ENCODE data around the gene DSC2. TPM values are rescaled to one million over a fixed set of nuclear protein-coding genes. Genes with fewer than 3 reads are reported as not detected.

DSC2 gene
- 10 to 100 TPM; 23.7 to 37.2 (median 27.6) TPM for total RNA-seq
- 10 to 100 TPM in 1 of 2 donors, 1 to 10 TPM in 1; 6.3 to 12.5 TPM for polyA plus RNA-seq
- long read RNA-seq, donor 1, full-length matches to known transcripts: 26 of 55 reads
- long read RNA-seq, donor 1, partial matches to known transcripts: 24 of 55 reads
- long read RNA-seq, donor 1, other reads (novel, unspliced or antisense): 5 of 55 reads
- long read RNA-seq, donor 2, full-length matches to known transcripts: 17 of 54 reads
- long read RNA-seq, donor 2, partial matches to known transcripts: 31 of 54 reads
- long read RNA-seq, donor 2, other reads (novel, unspliced or antisense): 6 of 54 reads
- long read RNA-seq, donor 3, full-length matches to known transcripts: 34 of 59 reads
- long read RNA-seq, donor 3, partial matches to known transcripts: 22 of 59 reads
- long read RNA-seq, donor 3, other reads (novel, unspliced or antisense): 3 of 59 reads

DNA sequence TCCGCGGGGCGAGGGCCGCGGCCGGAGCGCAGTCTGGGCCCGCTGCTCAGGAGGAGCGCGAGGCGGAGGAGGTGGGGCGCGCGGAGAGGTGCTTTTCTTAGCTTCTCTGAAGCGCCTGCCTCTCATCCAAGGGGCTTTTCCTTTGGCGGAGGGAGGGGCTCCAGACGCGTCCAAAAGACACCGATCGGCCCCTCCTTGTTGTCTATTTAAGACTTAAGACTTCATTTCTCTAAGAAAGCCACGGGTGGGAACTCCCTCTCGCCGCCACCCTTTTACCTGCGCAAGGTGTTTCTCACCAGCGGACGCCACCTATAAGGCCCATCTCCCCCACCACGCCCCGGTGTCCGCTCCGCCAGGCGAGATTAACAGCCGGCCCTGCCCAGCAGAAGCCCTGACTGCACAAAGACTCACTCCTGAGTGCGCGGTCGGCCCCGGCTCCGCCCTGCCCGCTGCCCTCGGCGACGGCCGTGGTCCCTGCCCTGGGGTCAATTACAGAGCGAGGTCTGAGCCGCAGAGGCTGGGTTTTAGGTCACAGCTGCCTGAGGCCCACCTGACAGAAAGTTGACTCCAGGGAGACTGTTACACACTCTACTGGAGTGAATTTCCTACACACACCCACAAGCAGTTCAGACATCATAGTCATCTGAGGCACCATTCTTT, at the start of gene DSC2:
Gene DSC2 (minus strand): TSS at position 397 of the 660 bp plus-strand sequence. CDS start 450 bp downstream, outside the sequence.
- H3K36me3 ChIP-seq: no peaks in the 10 kb centered on the region

DNA sequence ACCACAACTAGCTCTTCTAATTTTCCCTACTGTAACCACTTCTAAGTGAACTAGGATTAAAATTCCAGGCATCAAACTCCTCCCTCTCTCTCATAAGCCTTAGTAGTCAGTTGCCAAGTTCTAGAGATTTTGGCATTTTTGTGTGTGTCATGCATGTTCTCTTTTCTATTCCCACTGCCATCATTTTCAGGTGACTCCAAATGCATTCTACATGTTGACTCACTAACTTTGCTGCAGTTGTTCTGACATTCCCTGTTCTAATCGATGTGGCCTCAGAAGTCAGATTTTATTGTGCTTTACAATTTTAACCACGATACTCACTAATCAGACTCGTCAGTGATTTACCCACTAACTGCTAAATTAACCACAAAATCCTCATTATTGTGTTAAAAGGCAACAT, 47.1 kb upstream of the DSC2 start:
- 70 to 93% (median 73%) methylated on average over 3 of the region's 3 CpGs for WGBS, 4 donors
- TF ChIP-seq CTCF (IDR thresholded peaks at IDR 0.05) (no peak), POLR2A (IDR thresholded peaks at IDR 0.05) (no peak)
- Histone ChIP-seq H3K4me3 (no peak overlapping the region), H3K27me3 (no peaks in the 10 kb centered on the region), H3K27ac (no peak overlapping the region), H3K4me1 (no peaks in the 10 kb centered on the region), H3K9me3 (no peaks in the 10 kb centered on the region), H3K36me3 (no peaks in the 10 kb centered on the region)
- intact Hi-C loops (cut with DNase I): no loop called here
- ATAC-seq: no peak
- no peak for DNase-seq

More for the DNA sequence above, at the start of gene DSC2:
- H3K27ac ChIP-seq: peak within 1 kb of the TSS; percentile 81 to 94 (median 90)
- ATAC-seq (peak in 3 of 4 donors; percentile 43 to 61 (median 59)), DNase-seq (peak; percentile 21 to 79 (median 44))
- H3K4me3 ChIP-seq: peak within 1 kb of the TSS; percentile 50 to 89 (median 74)
- WGBS, 4 donors: 4 to 17% (median 5%) methylated on average over 18 to 44 of the region's 44 CpGs
- H3K9me3 ChIP-seq: no peaks in the 10 kb centered on the region
- intact Hi-C loops (cut with DNase I): loop anchor here in 9 of 10 donors (5.0 to 10.0 kb wide), 10 partner anchors 100 to 410 kb away; partner anchors contain the start of gene DSG2 (in 3 of the 9)
- H3K27me3 ChIP-seq: peaks cover 0 to 3% (median 0%) of the 10 kb centered on the region in 9 donors
- H3K4me1 ChIP-seq: peaks cover 0 to 17% (median 0%) of the 10 kb centered on the region in 12 donors
- TF ChIP-seq CTCF (IDR thresholded peaks at IDR 0.05): no peak
- TF ChIP-seq POLR2A (IDR thresholded peaks at IDR 0.05): no peak

GRCh38 chr18:31148600-31148999, 46.4 kb upstream of the DSC2 start:
- WGBS, 4 donors: 51 to 65% (median 63%) methylated on average over 3 of the region's 3 CpGs
- Histone ChIP-seq H3K4me1 (no peaks in the 10 kb centered on the region), H3K27ac (no peak overlapping the region), H3K4me3 (no peak overlapping the region), H3K27me3 (no peaks in the 10 kb centered on the region), H3K36me3 (no peaks in the 10 kb centered on the region), H3K9me3 (no peaks in the 10 kb centered on the region)
- ATAC-seq (no peak), DNase-seq (no peak)
- intact Hi-C loops (cut with DNase I): no loop called here
- no peak for TF ChIP-seq POLR2A (IDR thresholded peaks at IDR 0.05)
- no peak for TF ChIP-seq CTCF (IDR thresholded peaks at IDR 0.05)

GRCh38 chr18:31146809-31147208, 44.6 kb upstream of the DSC2 start:
- Histone ChIP-seq H3K9me3 (no peaks in the 10 kb centered on the region), H3K27me3 (no peaks in the 10 kb centered on the region), H3K36me3 (no peaks in the 10 kb centered on the region), H3K4me3 (no peak overlapping the region), H3K27ac (no peak overlapping the region), H3K4me1 (no peaks in the 10 kb centered on the region)
- intact Hi-C loops (cut with DNase I): no loop called here
- DNase-seq: no peak
- TF ChIP-seq CTCF (IDR thresholded peaks at IDR 0.05) (no peak), POLR2A (IDR thresholded peaks at IDR 0.05) (no peak)
- ATAC-seq: no peak

Data from heart left ventricle (tissue), 16 donors.